CD4-positive, alpha-beta T cell treated with Interferon gamma for 1 hour (primary cell): Measurements from ENCODE around the gene FRMD4A.

Experiments
- DNase-seq: peaks from one replicate; pipeline ENCODE4 v3.0.0-alpha.2; 2020

The FRMD4A gene

GRCh38 chr10:14039968-14040668 lies 290.6 kb downstream of the FRMD4A start:
- no peak for DNase-seq

GRCh38 chr10:14036233-14036632 lies 294.5 kb downstream of the FRMD4A start:
- DNase-seq = no peak

DNA sequence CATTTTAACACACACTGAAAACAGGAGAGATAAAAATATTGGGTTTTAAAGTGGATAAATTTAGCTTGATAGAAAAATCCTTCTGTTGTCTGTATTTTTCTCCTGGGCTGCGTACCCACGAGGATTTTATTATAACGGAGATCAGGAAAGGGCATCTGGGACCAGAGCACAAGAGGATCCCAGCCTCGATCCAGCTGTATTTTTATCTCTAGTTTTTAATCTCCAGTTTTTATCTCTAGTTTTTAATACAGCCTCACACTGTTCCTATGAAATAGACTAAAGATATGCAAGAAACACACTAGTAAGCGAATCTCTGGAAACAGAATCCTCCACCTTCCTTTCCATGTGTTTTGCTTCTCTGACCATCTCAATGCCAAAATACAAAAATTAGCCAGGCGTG lies 295.2 kb downstream of the FRMD4A start:
- DNase-seq = no peak

DNA sequence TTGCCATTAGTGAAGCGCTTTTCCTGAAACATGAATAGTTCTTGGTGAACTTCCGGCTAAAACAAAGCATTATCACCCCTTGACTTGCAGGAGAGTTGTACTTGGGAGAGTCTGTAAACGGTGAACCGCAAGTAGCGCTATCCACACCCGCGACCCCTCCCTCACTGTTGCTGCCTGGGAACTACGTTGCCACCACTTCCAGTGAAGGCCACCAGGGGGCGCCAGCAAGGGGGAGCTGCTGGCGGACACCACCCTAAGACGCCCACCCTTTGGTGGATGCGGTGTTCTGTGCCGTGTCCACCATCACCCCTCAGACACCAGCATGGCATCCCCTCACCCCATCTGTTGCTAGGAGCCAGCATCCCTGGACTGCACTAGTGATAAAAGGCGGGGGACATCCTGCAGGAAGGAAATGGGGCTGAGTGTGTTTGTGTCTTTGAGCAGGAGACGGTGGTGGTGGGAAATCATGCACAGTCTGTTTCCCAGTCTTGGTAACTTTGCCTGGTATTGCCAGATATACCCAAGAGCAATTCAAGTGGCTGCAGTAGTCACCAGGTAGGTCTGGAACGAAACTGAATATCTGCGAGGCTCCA lies 298.2 kb downstream of the FRMD4A start:
- DNase-seq = peak; percentile 8

DNA sequence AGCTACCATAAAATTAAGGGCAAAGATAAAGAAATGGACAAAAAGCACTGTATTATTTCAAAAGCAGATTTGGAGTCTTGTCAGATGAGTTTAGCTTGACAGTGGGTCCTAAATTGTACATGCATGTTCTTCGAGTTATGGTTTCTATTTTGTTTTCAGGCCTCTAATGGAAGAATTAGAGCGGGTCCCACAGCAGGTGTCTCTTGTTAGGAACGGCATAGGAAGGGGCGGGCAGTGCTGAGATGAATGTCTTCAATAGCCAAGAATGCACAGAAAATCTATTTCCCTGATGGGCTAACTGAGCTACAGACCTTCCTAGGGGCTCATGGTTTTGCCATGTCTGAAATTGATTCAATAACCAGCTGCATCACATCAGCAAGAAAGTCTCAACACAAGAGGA lies 304.4 kb downstream of the FRMD4A start:
- no peak for DNase-seq

GRCh38 chr10:14025283-14026189 lies 305.2 kb downstream of the FRMD4A start:
- DNase-seq = no peak

DNA sequence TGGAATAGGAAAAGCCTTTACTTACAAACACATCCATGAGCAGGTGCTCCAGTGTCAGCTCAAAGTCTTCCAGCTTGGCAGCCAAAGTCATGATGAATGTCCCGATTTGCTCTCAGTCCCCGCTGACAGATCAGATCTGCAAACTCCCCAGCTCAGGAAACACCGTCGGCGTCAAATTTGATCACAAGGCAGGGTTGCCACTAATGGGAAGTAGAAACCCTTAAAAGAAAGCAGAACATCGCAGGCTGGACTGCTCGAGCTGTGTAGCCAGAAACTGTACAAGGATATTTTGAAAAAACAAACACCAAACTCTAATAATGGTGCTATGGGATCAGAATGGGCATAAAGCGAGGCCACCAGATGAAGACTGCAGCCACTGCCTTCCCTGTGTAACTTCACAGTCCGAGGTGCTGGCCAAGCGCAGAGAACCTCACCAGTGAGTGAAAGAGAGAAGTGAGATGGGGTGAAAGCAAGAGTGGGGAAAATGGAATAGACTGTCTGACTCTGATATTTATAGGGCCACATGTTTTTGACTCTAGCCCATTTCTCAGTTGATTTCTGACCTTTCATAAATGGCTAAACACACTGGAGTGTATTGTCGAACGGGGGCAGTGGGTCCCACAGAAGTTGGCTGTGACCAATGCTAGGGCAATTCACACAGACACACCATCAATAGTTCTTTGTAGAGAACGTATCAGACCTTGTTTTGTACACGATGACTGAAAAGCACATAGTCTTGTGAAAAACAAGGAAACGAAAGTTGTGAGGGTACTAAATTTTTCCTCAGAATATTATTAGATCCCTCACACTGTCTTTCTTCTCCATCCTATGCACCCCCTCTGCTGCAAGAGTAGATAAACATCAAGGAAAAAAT lies 306.2 kb downstream of the FRMD4A start:
- no peak for DNase-seq

DNA sequence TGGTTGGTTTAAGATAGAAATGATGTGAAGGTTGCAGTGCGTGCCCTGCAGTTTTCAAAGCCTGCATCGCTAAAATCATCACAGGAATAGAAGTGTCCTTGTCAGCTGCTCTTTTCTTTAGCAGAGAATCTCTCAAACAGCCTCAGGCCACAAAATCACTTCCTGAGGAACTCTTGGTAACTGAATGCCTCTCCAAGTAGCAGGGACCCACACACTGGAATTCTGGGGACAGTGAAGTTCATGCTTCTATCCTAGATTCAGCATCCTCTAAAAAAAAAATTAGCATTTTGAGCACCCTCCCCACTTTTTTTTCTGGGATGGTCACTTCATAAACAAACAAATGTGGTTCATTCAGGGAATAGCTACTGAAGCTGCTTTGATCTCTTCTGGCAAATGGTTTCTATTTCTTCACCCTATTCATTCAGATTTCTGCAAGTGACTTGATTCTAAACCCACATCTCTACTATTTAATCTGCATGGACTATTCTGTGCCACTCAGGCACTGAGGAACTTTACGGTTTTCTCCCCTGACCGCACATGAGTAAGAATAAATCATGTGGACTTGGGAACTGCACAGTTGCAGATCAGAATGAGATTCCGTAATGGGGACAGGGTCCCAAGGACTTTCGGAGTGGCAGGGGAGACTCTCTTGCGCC lies 306.9 kb downstream of the FRMD4A start:
- DNase-seq = no peak

DNA sequence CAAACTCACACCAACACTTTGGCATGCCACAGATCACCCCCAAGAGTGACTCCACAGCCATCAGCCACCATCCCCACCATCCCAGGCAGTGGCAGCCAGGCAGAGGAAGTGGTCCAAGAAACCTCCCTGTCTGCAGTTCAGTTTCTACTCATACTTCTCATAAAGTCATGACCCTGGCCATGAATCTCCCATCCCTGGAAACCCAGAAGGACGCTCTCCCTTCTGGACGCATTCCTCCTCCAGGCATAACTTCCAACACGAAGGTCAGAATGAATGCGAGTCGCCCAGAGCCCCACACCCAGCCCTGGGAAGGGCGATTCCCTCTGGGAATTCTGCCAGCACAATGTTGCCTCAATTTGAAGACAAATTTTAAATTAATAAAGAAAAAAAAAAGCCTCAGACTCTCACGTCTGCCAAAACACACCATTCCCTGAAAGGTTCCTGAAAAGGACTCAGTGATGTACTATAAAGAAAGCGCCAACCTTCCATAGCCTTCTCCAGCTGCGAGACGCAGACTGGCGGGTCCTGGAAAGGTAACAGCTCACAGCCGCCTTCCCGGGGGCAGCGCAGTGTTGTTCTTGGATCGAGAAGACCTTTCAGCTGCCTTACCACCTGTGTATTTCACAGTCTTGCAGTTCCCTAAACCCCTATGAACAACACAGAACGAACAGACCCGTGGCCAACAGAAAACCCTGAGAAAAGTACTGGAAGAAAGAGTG lies 307.6 kb downstream of the FRMD4A start:
- no peak for DNase-seq

DNA sequence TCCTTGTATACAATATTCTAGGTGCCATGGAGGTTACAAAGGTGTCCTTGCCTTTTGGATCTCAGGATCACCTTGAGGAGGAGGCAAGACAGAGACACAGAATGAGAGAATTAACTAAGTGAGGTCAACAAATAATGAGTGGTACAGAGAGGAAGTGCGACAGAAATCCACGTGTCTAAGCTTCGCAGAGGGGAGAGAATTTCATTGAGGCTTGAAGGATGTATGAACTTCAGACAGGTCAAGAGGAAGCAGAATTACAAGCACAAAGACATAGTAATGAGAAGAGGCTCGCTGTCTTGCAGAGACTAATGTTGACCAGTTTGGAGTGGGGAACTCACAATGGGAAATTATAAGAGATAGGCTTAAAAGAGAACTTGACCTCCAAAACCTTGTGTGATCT lies 308.7 kb downstream of the FRMD4A start:
- no peak for DNase-seq

DNA sequence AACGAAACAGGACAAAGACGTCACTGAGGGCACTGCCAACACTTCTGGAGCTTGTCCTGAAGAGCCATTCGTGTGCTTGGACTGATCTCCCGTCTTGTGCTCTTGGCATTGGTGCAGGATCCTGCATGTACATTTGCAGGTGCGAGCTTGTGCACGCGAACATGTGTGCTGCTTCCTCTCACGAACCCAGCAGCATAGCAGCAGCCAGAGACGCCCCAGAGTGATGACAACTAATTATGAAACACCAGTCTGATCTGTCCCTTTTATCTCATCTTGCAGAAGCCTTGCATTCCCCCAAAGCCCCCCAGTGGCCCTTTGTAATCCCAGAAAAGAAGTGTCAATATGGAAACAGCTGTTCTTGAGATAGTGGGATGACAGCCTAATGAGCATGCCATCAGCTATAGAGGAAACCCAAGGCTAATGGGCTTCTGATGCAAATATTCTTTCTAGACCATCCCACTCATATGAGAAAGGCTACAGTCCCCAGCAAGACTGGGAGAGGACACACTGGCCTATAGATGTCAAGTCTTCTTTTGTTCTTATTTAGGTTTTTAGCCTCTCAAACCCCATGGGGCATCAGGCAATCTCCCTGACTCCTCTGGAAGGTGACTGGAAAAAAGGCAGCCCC lies 310.6 kb downstream of the FRMD4A start:
- no peak for DNase-seq

GRCh38 chr10:14017467-14017866 lies 313.3 kb downstream of the FRMD4A start:
- DNase-seq = no peak

GRCh38 chr10:14016931-14017333 lies 313.8 kb downstream of the FRMD4A start:
- DNase-seq = no peak

DNA sequence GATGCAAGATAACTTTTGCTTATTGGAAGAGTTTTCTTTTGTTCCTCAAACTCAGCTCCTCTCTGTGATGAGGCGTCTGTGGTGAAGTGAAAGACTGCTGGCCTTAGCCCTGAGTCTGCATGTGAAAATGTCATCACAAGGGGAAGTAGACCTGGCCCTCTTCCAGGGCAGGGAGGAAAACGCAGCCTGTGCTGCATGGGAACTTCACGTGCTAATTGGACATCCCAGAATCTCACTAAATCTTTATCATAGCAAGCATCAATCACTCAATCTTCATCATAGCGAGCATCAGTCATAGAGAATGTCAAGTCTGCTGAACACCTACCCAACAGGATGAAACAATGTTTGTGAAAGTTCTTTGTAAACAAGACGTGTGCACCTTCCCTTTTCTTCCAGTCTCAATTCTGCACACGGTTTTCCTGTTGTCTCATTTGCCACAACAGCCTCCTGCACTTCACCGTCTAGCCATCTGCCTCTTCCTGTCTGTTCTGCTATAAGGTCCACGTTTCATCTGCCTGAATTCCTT lies 314.6 kb downstream of the FRMD4A start:
- no peak for DNase-seq

GRCh38 chr10:14014423-14014822 lies 316.3 kb downstream of the FRMD4A start:
- no peak for DNase-seq

GRCh38 chr10:14010769-14011574 lies 319.8 kb downstream of the FRMD4A start:
- DNase-seq = no peak

- no peak for DNase-seq
Observed at GRCh38 chr10:14010101-14010558, 320.6 kb downstream of the FRMD4A start.

- DNase-seq = peak; percentile 57
Observed at GRCh38 chr10:14009371-14010100, 321.2 kb downstream of the FRMD4A start.

DNA sequence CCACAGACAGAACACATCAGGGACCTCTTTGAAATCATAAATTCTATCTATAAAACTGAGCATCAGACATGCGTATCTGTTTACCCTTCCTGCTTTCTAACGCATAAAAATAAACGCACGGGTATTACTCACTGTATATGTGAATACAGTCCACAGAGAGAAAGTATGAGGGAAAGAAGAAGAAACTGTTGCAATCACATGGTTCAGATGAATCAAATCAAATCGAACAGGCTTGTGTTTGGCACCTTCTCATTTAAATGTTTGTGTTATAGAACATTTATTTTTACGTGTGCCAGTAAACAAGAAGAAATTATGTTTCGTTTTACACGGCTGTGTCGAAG lies 322.0 kb downstream of the FRMD4A start:
- DNase-seq = no peak
